Fibroblast of villous mesenchyme (primary cell): ENCODE results near the gene FAM169A. TPM values are rescaled to one million over a fixed set of nuclear protein-coding genes. Genes with fewer than 3 reads are reported as not detected.
"Not testable (repeated sequence)": the region's sequence is repeated elsewhere in the genome, so short reads cannot be mapped to it uniquely, and the experiment has no call there.

ENCODE experiments used
- DNase-seq: peaks from one replicate; pipeline ENCODE4 v3.0.0-alpha.2; 2010; ENCODE audit warnings: low read depth
- H3K4me3 ChIP-seq: 2 replicates; pipeline ENCODE4 v1.5.1; 2011; ENCODE audit warnings: low read depth, mild to moderate bottlenecking, low read length
- CTCF ChIP-seq: IDR thresholded peaks from 2 replicates; pipeline ENCODE4 v1.5.1; 2012; ENCODE audit warnings: low read depth, mild to moderate bottlenecking, low read length; ENCODE audit not compliant: insufficient read depth
- total RNA-seq: library from RNA; depleted of rRNA; stranded (reverse); fragments of >200 nt; gene quantifications from 2 replicates; pipeline ENCODE4 v1.2.3, GENCODE V29; 2012

The FAM169A gene
- total RNA-seq, 1 donor = 3.9 TPM

- TF ChIP-seq CTCF = no peak
- H3K4me3 ChIP-seq = no peak overlapping the region
- no peak for DNase-seq
These were observed 11.6 kb upstream of the FAM169A start for GRCh38 chr5:74877624-74878304.

GRCh38 chr5:74875994-74876791 is 10.0 kb upstream of the FAM169A start:
- no peak for TF ChIP-seq CTCF
- DNase-seq = no peak
- no peak overlapping the region for H3K4me3 ChIP-seq

GRCh38 chr5:74873525-74874249 is 7.5 kb upstream of the FAM169A start:
- TF ChIP-seq CTCF = no peak
- no peak overlapping the region for H3K4me3 ChIP-seq
- no peak for DNase-seq

DNA sequence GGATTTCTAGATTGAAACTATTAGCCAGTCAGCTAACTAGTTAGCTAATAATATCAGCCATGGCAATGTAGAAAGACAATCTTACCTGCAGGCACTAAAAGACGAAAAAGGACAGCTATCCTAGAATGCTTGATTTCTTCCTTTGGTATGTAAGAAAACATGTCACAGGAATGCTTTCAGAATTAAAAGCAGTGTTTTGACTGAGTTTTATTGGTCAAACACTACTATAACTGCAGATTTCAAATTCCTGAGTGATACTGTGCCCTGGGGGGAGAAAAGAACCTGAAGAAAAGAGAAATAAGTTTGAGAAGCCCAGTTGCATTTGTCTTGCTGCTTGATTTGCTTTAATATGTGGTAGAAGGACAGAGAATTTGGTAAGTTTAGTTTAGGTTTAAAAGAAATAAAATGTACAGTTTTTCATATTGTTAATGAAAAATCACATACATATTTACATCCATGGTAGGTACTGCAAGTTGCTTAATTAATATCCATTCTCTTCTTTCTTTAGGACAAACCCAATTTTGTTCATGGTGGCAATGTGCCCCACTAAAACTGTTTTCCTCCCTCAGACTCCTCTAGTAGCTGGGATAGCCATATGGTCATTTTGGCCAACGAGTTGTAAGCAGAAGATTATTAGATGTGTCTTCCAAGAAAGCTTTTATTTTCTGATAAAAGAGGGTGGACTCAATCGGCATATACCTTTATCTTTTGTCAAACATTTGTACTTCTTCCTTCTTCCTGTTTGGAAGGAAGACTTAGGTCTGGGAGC is 4.3 kb upstream of the FAM169A start:
- no peak for DNase-seq
- H3K4me3 ChIP-seq = no peak overlapping the region
- TF ChIP-seq CTCF = no peak

- DNase-seq, H3K4me3 ChIP-seq: not testable (repeated sequence)
These were observed 3.2 kb upstream of the FAM169A start for GRCh38 chr5:74869414-74869813.

GRCh38 chr5:74866596-74867162 is 492 bp upstream of the FAM169A start:
- H3K4me3 ChIP-seq = no peak overlapping the region
- no peak for TF ChIP-seq CTCF
- no peak for DNase-seq
